Measurements from ENCODE around the gene FANCE. TPM values are rescaled to one million over a fixed set of nuclear protein-coding genes. Genes with fewer than 3 reads are reported as not detected.

Gene FANCE
- polyA plus RNA-seq, 1 donor (not counting 4 experiments of a cell fraction or from before 2014, with no cell fraction given) = 6.4 TPM

GRCh38 chr6:35411066-35411465 lies 41.1 kb upstream of the FANCE start:
- Histone ChIP-seq H2AFZ (ENCODE audit: control insufficient read depth, low read length) (no peak overlapping the region), H4K20me1 (ENCODE audit: control insufficient read depth, extremely low read depth, insufficient read depth, low read length) (peaks cover 5% of the 10 kb centered on the region), H3K4me2 (ENCODE audit: control insufficient read depth, extremely low read depth, insufficient read depth, low read depth, low read length) (no peak overlapping the region), H3K4me1 (ENCODE audit: control insufficient read depth, extremely low read depth, insufficient read depth, low read length) (peaks cover 13% of the 10 kb centered on the region), H3K9ac (ENCODE audit: control insufficient read depth, extremely low read depth, insufficient read depth, low read length) (no peak overlapping the region), H3K9me1 (ENCODE audit: control insufficient read depth, extremely low read depth, insufficient read depth, low read length) (no peaks in the 10 kb centered on the region), H3K36me3 (ENCODE audit: control insufficient read depth in 2 of 2, extremely low read depth in 1 of 2, insufficient read depth in 2 of 2, low read length in 2 of 2) (peaks cover 22 to 35% of the 10 kb centered on the region in 2 experiments), H3K9me3 (ENCODE audit: control insufficient read depth, low read depth, low read length) (no peaks in the 10 kb centered on the region), H3K27ac (ENCODE audit: control insufficient read depth, insufficient read depth, low read length) (no peak overlapping the region), H3K4me3 (ENCODE audit: control insufficient read depth in 2 of 3, extremely low read depth in 1 of 3, insufficient read depth in 2 of 3, low read depth in 1 of 3, low read length in 3 of 3) (no peak overlapping the region), H3K79me2 (ENCODE audit: control insufficient read depth, insufficient read depth, low read length) (peaks cover 26% of the 10 kb centered on the region), H3K27me3 (ENCODE audit: control insufficient read depth, extremely low read depth, insufficient read depth, low read length) (no peaks in the 10 kb centered on the region)
- no peak for FAIRE-seq
- DNase-seq (ENCODE audit: low read depth, low spot score) = no peak
- TF ChIP-seq, protein P1, sequence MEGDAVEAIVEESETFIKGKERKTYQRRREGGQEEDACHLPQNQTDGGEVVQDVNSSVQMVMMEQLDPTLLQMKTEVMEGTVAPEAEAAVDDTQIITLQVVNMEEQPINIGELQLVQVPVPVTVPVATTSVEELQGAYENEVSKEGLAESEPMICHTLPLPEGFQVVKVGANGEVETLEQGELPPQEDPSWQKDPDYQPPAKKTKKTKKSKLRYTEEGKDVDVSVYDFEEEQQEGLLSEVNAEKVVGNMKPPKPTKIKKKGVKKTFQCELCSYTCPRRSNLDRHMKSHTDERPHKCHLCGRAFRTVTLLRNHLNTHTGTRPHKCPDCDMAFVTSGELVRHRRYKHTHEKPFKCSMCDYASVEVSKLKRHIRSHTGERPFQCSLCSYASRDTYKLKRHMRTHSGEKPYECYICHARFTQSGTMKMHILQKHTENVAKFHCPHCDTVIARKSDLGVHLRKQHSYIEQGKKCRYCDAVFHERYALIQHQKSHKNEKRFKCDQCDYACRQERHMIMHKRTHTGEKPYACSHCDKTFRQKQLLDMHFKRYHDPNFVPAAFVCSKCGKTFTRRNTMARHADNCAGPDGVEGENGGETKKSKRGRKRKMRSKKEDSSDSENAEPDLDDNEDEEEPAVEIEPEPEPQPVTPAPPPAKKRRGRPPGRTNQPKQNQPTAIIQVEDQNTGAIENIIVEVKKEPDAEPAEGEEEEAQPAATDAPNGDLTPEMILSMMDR (optimal IDR thresholded peaks at IDR 0.05 in 1 of 3, IDR thresholded peaks at IDR 0.05 in 1 of 3, conservative IDR thresholded peaks at IDR 0.05 in 1 of 3; ENCODE audit: extremely low read depth in 1 of 3, insufficient read depth in 2 of 3, low read length in 3 of 3) = no peak
- no peak for TF ChIP-seq EZH2 (IDR thresholded peaks at IDR 0.05; ENCODE audit: low read length)
- dilution Hi-C loops (cut with MboI; ENCODE audit: extremely low pct_ligation_motif_present, low sequenced_read_pairs) = no loop called here

DNA sequence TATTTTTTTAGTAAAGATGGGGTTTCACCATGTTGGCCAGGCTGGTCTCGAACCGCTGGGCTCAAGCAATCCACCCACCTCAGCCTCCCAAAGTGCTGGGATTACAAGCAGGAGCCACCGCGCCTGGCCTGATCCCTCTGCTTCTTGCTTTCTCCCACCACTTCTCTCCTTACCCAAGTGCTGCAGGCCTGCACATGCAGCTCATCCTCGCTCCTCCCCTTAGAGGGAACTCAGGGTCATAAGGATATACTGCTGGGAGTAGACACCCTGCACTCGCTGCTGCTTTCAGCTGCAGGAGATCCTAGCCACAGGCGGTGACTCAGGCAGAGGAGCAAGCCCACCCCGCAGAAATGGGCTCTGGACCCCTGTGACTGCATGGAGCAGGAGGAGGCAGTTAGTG lies 40.0 kb upstream of the FANCE start:
- DNase-seq (ENCODE audit: low read depth, low spot score) (no peak), FAIRE-seq (no peak)
- H3K4me1 ChIP-seq (ENCODE audit: control insufficient read depth, extremely low read depth, insufficient read depth, low read length) = peaks cover 13% of the 10 kb centered on the region
- H2AFZ ChIP-seq (ENCODE audit: control insufficient read depth, low read length) = no peak overlapping the region
- H3K79me2 ChIP-seq (ENCODE audit: control insufficient read depth, insufficient read depth, low read length) = peaks cover 15% of the 10 kb centered on the region
- H4K20me1 ChIP-seq (ENCODE audit: control insufficient read depth, extremely low read depth, insufficient read depth, low read length) = peaks cover 5% of the 10 kb centered on the region
- no peak overlapping the region for H3K9ac ChIP-seq (ENCODE audit: control insufficient read depth, extremely low read depth, insufficient read depth, low read length)
- no peaks in the 10 kb centered on the region for H3K9me1 ChIP-seq (ENCODE audit: control insufficient read depth, extremely low read depth, insufficient read depth, low read length)
- H3K36me3 ChIP-seq (ENCODE audit: control insufficient read depth in 2 of 2, extremely low read depth in 1 of 2, insufficient read depth in 2 of 2, low read length in 2 of 2) = peaks cover 22 to 39% of the 10 kb centered on the region in 2 experiments
- dilution Hi-C loops (cut with MboI; ENCODE audit: extremely low pct_ligation_motif_present, low sequenced_read_pairs) = no loop called here
- no peaks in the 10 kb centered on the region for H3K9me3 ChIP-seq (ENCODE audit: control insufficient read depth, low read depth, low read length)
- H3K4me2 ChIP-seq (ENCODE audit: control insufficient read depth, extremely low read depth, insufficient read depth, low read depth, low read length) = no peak overlapping the region
- no peaks in the 10 kb centered on the region for H3K27me3 ChIP-seq (ENCODE audit: control insufficient read depth, extremely low read depth, insufficient read depth, low read length)
- H3K27ac ChIP-seq (ENCODE audit: control insufficient read depth, insufficient read depth, low read length) = no peak overlapping the region
- TF ChIP-seq, protein P1 (optimal IDR thresholded peaks at IDR 0.05 in 1 of 3, IDR thresholded peaks at IDR 0.05 in 1 of 3, conservative IDR thresholded peaks at IDR 0.05 in 1 of 3; ENCODE audit: extremely low read depth in 1 of 3, insufficient read depth in 2 of 3, low read length in 3 of 3) = no peak
- TF ChIP-seq EZH2 (IDR thresholded peaks at IDR 0.05; ENCODE audit: low read length) = no peak
- no peak overlapping the region for H3K4me3 ChIP-seq (ENCODE audit: control insufficient read depth in 2 of 3, extremely low read depth in 1 of 3, insufficient read depth in 2 of 3, low read depth in 1 of 3, low read length in 3 of 3)
